NT2/D1 (cell line): Measurements from ENCODE around the gene PLA2G6.

Source experiments
- DNase-seq: peaks from one replicate; pipeline ENCODE4 v3.0.0-alpha.2; 2011; ENCODE audit warnings: low read depth, low spot score
- H3K27me3 ChIP-seq: 2 replicates; pipeline ENCODE4 v1.6.0; 2011; ENCODE audit warnings: mild to moderate bottlenecking; ENCODE audit not compliant: insufficient read length, insufficient read depth
- H3K36me3 ChIP-seq: 2 replicates; pipeline ENCODE4 v1.6.1; 2011; ENCODE audit warnings: mild to moderate bottlenecking, low read length, mixed read lengths; ENCODE audit not compliant: insufficient read depth, insufficient read length
- H3K4me1 ChIP-seq: 2 replicates; pipeline ENCODE4 v1.5.1; 2011; ENCODE audit not compliant: insufficient read depth, insufficient read length
- H3K4me3 ChIP-seq: 2 replicates; pipeline ENCODE4 v1.5.1; 2011; ENCODE audit warnings: low read depth; ENCODE audit not compliant: insufficient read length
- H3K9ac ChIP-seq: 2 replicates; pipeline ENCODE4 v1.6.0; 2011; ENCODE audit warnings: low read depth; ENCODE audit not compliant: insufficient read length
- H3K9me3 ChIP-seq: 2 replicates; pipeline ENCODE4 v1.5.1; 2011; ENCODE audit warnings: mild to moderate bottlenecking, low read length; ENCODE audit not compliant: insufficient read depth
- SUZ12 ChIP-seq: IDR thresholded peaks from 2 replicates; pipeline ENCODE4 v1.6.1; 2011; ENCODE audit not compliant: insufficient read length, insufficient read depth; ENCODE audit errors: extremely low read depth
- YY1 ChIP-seq: IDR thresholded peaks from 2 replicates; pipeline ENCODE4 v1.6.1; 2011; ENCODE audit not compliant: insufficient read length, insufficient read depth
- ZNF274 ChIP-seq: IDR thresholded peaks from 2 replicates; pipeline ENCODE4 v1.6.1; 2011; ENCODE audit warnings: mild to moderate bottlenecking, low read depth, low read length

PLA2G6 gene

DNA sequence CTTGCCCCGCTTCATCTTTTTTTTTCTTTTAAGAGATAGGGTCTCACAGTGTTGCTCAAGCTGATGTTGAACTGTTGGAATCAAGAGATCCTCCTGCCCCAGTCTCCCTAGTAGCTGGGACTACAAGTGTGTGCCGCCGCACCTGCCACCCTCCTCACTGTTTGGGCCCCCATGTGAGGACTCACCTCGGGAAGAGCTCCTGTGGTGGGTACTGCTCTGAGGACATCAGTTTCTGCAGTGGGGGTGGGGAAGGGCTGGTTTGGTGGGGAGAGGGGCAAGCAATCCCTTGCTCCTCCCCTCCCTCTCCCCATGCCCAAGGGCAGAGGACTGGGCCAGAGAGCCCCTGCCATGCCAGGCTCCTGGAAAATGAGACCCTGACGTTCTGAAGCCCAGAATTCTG lies 96.1 kb downstream of the PLA2G6 start:
- Histone ChIP-seq H3K27me3 (peaks cover 7% of the 10 kb centered on the region), H3K9me3 (no peaks in the 10 kb centered on the region), H3K4me3 (no peak overlapping the region), H3K9ac (no peak overlapping the region), H3K4me1 (peaks cover 27% of the 10 kb centered on the region), H3K36me3 (no peaks in the 10 kb centered on the region)
- no peak for DNase-seq
- TF ChIP-seq SUZ12, result no peak
- no peak for TF ChIP-seq YY1
- no peak for TF ChIP-seq ZNF274

DNA sequence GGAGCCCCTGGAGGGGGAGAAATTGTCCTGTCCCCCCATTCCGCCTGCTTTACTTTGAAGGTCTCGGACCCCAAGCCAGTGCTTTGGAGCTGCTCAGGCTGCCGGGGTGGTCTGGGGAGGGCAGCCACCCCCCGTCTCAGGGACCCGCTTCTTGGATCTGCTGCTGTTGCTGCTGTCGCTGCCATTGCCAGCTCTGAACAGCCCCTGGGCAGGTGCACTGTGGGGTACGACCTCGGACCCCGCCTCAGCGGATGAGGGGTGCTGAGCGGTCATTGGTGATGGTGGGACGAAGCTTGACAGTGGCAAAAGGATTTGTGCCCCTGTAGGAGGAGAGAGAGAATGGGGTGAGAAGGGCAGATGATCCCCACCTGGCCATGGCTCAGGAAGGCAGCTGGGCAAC lies 96.6 kb downstream of the PLA2G6 start:
- Histone ChIP-seq H3K4me3 (no peak overlapping the region), H3K36me3 (no peaks in the 10 kb centered on the region), H3K9ac (no peak overlapping the region), H3K27me3 (peaks cover 7% of the 10 kb centered on the region), H3K9me3 (no peaks in the 10 kb centered on the region), H3K4me1 (peaks cover 27% of the 10 kb centered on the region)
- TF ChIP-seq SUZ12 (no peak), YY1 (no peak), ZNF274 (no peak)
- no peak for DNase-seq

DNA sequence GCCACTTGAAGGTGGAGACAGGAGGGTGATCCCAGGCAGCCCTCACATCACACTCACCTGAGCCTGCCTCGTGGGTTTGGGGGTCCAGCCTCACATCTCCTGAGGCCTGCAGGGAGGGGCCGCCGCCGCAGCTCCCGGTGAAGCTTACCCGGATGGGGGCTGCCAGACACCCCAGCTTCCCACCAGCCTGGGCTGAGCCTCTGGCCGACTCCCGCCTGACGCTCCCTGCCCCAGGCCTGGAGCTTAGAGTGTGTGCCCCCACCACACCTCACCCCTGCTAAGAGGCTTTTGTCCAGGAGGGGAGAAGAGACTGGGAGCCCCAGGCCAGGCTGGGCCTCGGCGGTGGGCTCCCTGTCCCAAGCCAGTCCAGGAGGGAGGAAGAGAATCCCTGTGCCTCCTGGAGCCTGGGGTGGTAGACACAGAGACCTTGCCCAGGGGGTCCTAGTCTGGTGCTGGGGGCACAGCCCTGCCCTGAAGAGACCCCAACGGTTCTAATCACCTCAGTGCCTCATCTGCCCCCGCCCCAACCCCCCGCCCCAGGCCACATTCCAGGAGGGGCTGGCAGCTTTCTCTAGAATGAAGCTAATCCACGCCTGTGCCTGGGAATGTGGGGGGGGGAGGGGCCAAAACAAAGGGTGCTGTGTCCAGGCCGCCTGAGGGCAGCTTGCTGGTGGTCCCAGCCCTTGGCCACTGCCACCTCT lies 97.5 kb downstream of the PLA2G6 start, which contains the start of gene SLC16A8:
TSS of gene SLC16A8 (minus strand) at position 254 of the 701 bp plus-strand sequence. CDS start 1,311 bp downstream, outside the sequence.
- no peaks in the 10 kb centered on the region for H3K36me3 ChIP-seq
- no peaks in the 10 kb centered on the region for H3K9me3 ChIP-seq
- H3K27me3 ChIP-seq, result peaks cover 7% of the 10 kb centered on the region
- no peak for TF ChIP-seq ZNF274
- TF ChIP-seq SUZ12, result no peak
- no peak for TF ChIP-seq YY1
- DNase-seq, result no peak
- peaks cover 27% of the 10 kb centered on the region for H3K4me1 ChIP-seq
- H3K9ac ChIP-seq, result peak within 1 kb of the TSS; percentile 68
- H3K4me3 ChIP-seq, result no peak within 1 kb of the TSS

DNA sequence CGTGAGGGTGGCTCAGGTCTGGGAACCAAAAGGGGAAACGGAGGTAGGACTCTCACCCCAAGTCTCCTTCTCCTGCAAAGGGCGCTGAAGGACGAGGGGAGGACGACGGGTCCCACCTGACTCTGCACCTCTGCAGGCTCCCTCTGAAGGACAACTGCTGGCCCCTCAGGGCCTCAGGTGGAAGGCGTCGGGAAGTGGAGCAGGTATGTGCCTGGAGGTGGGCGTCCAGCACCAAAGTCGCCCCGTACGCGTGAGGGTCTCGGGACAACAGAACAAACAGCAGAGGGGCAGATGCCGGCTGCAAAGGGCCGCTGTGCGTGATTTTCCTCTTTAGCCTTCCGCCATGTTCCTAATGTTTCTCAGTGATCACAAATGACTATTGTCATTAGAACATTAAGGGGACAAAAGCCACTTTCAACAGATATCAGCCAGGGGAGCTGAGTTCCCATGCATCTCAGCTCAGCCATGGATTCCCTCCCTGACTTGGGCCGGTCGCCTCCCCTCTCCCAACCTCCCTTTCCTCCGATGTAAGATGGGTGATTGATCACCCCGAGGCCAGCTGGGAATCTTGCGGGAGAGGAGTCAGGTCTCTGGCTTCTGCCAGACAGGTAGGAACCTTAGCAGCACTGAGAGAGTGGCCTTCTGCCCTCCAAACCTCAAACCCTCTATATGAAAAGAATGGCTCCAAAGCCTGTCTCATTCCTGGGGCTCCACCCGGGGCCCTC lies 98.5 kb downstream of the PLA2G6 start:
- TF ChIP-seq SUZ12, result no peak
- TF ChIP-seq ZNF274, result no peak
- no peak for TF ChIP-seq YY1
- H3K27me3 ChIP-seq, result peaks cover 7% of the 10 kb centered on the region
- H3K36me3 ChIP-seq, result no peaks in the 10 kb centered on the region
- H3K9ac ChIP-seq, result peak overlapping the region; percentile 68
- no peaks in the 10 kb centered on the region for H3K9me3 ChIP-seq
- H3K4me1 ChIP-seq, result peaks cover 27% of the 10 kb centered on the region
- no peak for DNase-seq
- H3K4me3 ChIP-seq, result no peak overlapping the region

DNA sequence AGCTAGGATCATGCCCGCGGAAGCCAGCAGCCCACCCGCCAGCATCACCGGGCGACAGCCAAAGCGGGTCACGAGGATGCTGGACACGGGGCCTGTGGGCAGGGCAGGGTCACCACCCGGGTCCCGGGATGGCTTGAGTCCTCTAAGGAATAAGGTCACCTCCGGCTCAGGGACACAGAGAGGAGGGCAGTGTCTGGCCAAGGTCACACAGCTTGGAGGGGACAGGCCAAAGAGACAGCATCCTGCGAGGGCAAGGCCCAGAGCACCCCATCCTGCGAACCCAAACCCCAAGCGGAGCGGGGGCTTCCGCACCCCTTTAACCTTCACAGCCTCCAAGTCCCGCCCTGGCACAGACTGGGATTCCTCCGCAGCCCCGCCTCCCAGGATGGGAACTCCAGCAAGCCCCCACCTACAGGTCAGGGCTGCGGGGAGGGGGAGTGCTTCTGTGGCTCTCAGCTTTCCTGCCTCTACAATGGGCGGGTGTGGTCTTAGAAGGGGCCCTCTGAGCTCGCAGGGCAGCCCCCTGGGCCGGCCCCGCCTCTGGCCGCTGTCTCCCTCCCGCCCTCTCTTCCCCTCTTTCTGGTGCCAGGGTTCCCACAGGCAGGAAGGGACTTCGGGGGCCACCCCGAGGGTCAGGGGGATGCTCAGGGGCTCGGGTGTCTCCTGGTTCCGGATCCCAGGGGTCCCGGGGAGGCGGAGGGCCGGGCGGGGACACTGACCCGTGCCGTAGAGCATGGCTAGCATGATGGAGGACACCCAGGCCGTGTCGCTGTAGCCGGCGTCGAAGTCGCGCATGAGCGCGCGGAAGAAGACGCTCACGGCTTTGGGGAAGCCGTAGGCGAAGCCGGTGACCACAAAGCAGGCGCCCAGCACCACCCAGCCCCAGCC lies 99.4 kb downstream of the PLA2G6 start:
- DNase-seq, result no peak
- Histone ChIP-seq H3K9me3 (no peaks in the 10 kb centered on the region), H3K4me3 (no peak overlapping the region), H3K27me3 (peaks cover 7% of the 10 kb centered on the region), H3K4me1 (peaks cover 29% of the 10 kb centered on the region), H3K36me3 (no peaks in the 10 kb centered on the region), H3K9ac (peak overlapping the region; percentile 21)
- no peak for TF ChIP-seq SUZ12
- TF ChIP-seq ZNF274, result no peak
- no peak for TF ChIP-seq YY1

DNA sequence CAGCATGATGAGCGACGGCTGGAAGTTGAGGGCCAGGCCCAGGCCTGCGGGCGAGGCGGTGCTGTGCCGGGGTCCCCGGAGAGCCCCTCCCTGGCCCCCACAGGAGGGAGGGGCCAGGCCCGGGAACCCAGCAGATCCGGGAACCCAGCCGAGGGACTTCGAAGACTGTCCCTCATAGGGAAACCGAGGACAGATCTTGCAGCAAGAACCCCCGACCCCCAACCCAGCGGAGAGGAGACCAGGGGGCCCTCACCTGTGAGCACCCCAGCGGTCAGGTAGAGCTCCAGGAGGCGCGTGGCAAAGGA lies 100.0 kb downstream of the PLA2G6 start:
- DNase-seq, result no peak
- TF ChIP-seq YY1, result no peak
- no peak for TF ChIP-seq ZNF274
- no peak for TF ChIP-seq SUZ12
- Histone ChIP-seq H3K4me1 (peaks cover 29% of the 10 kb centered on the region), H3K36me3 (no peaks in the 10 kb centered on the region), H3K4me3 (no peak overlapping the region), H3K9ac (peak overlapping the region; percentile 21), H3K27me3 (peaks cover 7% of the 10 kb centered on the region), H3K9me3 (no peaks in the 10 kb centered on the region)
